Fibroblast of pulmonary artery (primary cell): Measurements from ENCODE around the gene SLN.

ENCODE experiments used
- DNase-seq: peaks from one replicate; pipeline ENCODE4 v3.0.0-alpha.2; 2010; ENCODE audit warnings: low read depth
- H3K4me3 ChIP-seq: replicated peaks from 2 replicates; pipeline ENCODE4 v1.5.1; 2011; ENCODE audit warnings: low read depth, mild to moderate bottlenecking, control low read depth, low read length, moderate library complexity
- TF ChIP-seq, protein P1 (sequence below): IDR thresholded peaks from 2 replicates; pipeline ENCODE4 v1.5.1; 2011; ENCODE audit warnings: mild to moderate bottlenecking, control low read depth, low read length, inconsistent platforms; ENCODE audit errors: missing control alignments

SLN gene

DNA sequence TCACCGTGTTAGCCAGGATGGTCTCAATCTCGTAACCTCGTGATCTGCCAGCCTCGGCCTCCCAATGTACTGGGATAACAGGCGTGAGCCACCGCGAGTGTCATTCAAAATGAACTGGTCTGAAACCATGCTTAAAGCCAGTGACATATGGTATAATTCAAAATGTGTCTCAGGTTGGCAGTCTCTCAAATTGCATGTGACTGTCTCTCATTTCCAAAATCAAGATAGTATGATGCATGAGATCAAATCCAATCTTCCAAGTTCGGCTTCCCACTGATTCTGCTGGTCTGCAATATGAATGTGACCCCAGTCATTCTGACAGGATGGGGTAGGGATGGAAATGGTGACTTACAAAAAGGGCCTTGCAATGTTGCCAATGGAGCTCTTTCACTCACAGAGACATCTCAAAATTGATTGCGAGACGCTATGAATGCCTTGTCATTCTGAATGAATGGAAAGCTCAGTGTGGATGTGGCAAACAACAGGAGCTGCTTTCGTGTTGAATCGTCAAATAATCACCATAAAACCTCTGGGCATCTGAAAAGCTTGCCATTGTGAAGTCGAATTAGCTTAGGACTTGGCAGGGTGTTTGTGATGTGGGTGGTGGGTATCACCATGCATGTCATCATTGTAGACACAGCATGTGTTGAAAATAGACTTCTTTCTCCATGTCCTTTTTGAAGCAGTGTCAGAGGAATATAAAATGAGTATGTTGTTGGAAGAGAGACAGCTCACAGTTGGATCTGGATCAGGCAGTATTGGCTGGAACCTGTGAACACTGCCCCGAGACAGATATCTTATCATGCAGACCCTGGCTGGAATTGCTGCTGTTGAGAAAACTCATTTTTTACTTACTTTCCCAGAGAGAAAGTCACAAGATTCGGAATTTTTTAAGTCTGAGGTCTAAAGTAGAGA, 12.2 kb downstream of the SLN start:
- no peak overlapping the region for H3K4me3 ChIP-seq
- TF ChIP-seq, protein P1, sequence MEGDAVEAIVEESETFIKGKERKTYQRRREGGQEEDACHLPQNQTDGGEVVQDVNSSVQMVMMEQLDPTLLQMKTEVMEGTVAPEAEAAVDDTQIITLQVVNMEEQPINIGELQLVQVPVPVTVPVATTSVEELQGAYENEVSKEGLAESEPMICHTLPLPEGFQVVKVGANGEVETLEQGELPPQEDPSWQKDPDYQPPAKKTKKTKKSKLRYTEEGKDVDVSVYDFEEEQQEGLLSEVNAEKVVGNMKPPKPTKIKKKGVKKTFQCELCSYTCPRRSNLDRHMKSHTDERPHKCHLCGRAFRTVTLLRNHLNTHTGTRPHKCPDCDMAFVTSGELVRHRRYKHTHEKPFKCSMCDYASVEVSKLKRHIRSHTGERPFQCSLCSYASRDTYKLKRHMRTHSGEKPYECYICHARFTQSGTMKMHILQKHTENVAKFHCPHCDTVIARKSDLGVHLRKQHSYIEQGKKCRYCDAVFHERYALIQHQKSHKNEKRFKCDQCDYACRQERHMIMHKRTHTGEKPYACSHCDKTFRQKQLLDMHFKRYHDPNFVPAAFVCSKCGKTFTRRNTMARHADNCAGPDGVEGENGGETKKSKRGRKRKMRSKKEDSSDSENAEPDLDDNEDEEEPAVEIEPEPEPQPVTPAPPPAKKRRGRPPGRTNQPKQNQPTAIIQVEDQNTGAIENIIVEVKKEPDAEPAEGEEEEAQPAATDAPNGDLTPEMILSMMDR, result no peak
- peak; percentile 21 for DNase-seq

GRCh38 chr11:107697291-107697690, 14.6 kb downstream of the SLN start:
- TF ChIP-seq, protein P1, result no peak
- DNase-seq, result no peak
- no peak overlapping the region for H3K4me3 ChIP-seq

DNA sequence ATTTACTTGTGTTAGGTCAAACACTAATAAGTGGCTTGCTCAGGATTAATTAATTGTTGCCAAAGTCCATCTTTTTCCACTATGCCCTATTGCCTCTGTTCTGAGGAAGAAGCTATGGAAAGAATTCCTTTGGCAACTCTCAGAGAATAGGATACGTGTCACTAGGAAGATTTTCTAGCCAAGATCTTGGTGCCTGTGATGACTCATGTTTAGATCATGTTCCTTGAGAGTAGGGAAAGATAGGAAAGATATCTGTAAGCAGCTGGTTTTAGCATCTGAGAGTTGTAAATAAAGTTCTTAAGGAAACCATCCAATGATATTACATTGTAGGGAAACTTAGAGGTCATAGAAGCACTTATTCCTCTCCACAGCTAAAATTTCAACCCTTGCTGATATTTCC, 15.7 kb downstream of the SLN start:
- H3K4me3 ChIP-seq, result no peak overlapping the region
- TF ChIP-seq, protein P1, result no peak

GRCh38 chr11:107695446-107695845, 16.4 kb downstream of the SLN start:
- no peak overlapping the region for H3K4me3 ChIP-seq
- peak; percentile 23 for DNase-seq
- TF ChIP-seq, protein P1, result no peak

More for the DNA sequence above, 15.7 kb downstream of the SLN start:
- DNase-seq, result peak; percentile 91

- DNase-seq, result peak; percentile 31
- TF ChIP-seq, protein P1, result no peak
- H3K4me3 ChIP-seq, result no peak overlapping the region
These were observed 20.7 kb downstream of the SLN start for GRCh38 chr11:107691000-107691750.

GRCh38 chr11:107689317-107690202, 22.3 kb downstream of the SLN start:
- DNase-seq, result peak; percentile 71
- TF ChIP-seq, protein P1, result peak; percentile 66

More at GRCh38 chr11:107689317-107690202, 22.3 kb downstream of the SLN start:
- no peak overlapping the region for H3K4me3 ChIP-seq
